Thymus (tissue), 14 donors: ENCODE measurements around the gene SUPT6H. TPM values are rescaled to one million over a fixed set of nuclear protein-coding genes. Genes with fewer than 3 reads are reported as not detected.

Experiments
- DNase-seq, 9 donors: peaks; one replicate each; pipeline ENCODE4 v3.0.0-alpha.2; 2013; ENCODE audit warnings: low spot score in 9 of 9, low read depth in 6 of 9, missing footprints in 1 of 9
- H3K27ac ChIP-seq, 2 donors: one replicate each; pipeline ENCODE4 v1.5.1; 2013; ENCODE audit warnings: control low read depth in 1 of 2, low read depth in 1 of 2, low read length in 1 of 2, mild to moderate bottlenecking in 1 of 2, moderate library complexity in 1 of 2
- H3K27me3 ChIP-seq, 2 donors: one replicate each; pipeline ENCODE4 v1.5.1; 2013; ENCODE audit warnings: low read length in 1 of 2; ENCODE audit not compliant: control insufficient read depth in 2 of 2, insufficient read depth in 1 of 2
- H3K36me3 ChIP-seq, 2 donors: one replicate each; pipeline ENCODE4 v1.5.1; 2013; ENCODE audit warnings: low read length in 1 of 2, mild to moderate bottlenecking in 1 of 2, moderate library complexity in 1 of 2; ENCODE audit not compliant: control insufficient read depth in 2 of 2, insufficient read depth in 2 of 2
- H3K4me1 ChIP-seq, 2 donors: one replicate each; pipeline ENCODE4 v1.5.1; 2013; ENCODE audit warnings: low read length in 2 of 2; ENCODE audit not compliant: control insufficient read depth in 2 of 2, insufficient read depth in 2 of 2
- H3K4me3 ChIP-seq, 2 donors: one replicate each; pipeline ENCODE4 v1.5.1; 2013; ENCODE audit warnings: low read length in 2 of 2, control low read depth in 1 of 2, mild to moderate bottlenecking in 1 of 2
- H3K9me3 ChIP-seq, 2 donors: one replicate each; pipeline ENCODE4 v1.5.1; 2013; ENCODE audit warnings: low read length in 1 of 2, mild to moderate bottlenecking in 1 of 2; ENCODE audit not compliant: control insufficient read depth in 2 of 2, insufficient read depth in 1 of 2
- WGBS: extraction: QIAGEN DNeasy Blood & Tissue Kit; methylation state at CpG from one replicate; pipeline ENCODE4 v1.1.7; 2013; 5-methylcytosine and 5-hydroxymethylcytosine counted together
- long read RNA-seq, 10 donors: transcript quantifications; one replicate each; lab custom pipeline, GENCODE V29; 2026
- polyA plus RNA-seq: library from polyadenylated mRNA; stranded (reverse); fragments of 200-250 nt; gene quantifications from one replicate; pipeline ENCODE4 v1.2.3, GENCODE V29; 2013
- total RNA-seq: library from RNA; stranded (reverse); fragments of 120-200 nt; gene quantifications from one replicate; pipeline ENCODE4 v1.2.4, GENCODE V29; 2013
- donor health status: healthy.

The SUPT6H gene
- 21.2 TPM for total RNA-seq
- 27.0 TPM for polyA plus RNA-seq
- long read RNA-seq, donor 1, result 0 reads
- long read RNA-seq, donor 2, result 0 reads
- long read RNA-seq, donor 3, full-length matches to known transcripts, result 3 of 3 reads
- long read RNA-seq, donor 3, partial matches to known transcripts, result 0 of 3 reads
- long read RNA-seq, donor 3, other reads (novel, unspliced or antisense), result 0 of 3 reads
- long read RNA-seq, donor 4, partial matches to known transcripts, result 5 of 5 reads
- long read RNA-seq, donor 4, other reads (novel, unspliced or antisense), result 0 of 5 reads
- long read RNA-seq, donor 5, full-length matches to known transcripts, result 3 of 16 reads
- long read RNA-seq, donor 5, partial matches to known transcripts, result 13 of 16 reads
- long read RNA-seq, donor 5, other reads (novel, unspliced or antisense), result 0 of 16 reads
- long read RNA-seq, donor 6, full-length matches to known transcripts, result 1 of 1 reads
- long read RNA-seq, donor 6, partial matches to known transcripts, result 0 of 1 reads
- long read RNA-seq, donor 6, other reads (novel, unspliced or antisense), result 0 of 1 reads
- long read RNA-seq, donor 7, full-length matches to known transcripts, result 2 of 21 reads
- long read RNA-seq, donor 7, partial matches to known transcripts, result 19 of 21 reads
- long read RNA-seq, donor 7, other reads (novel, unspliced or antisense), result 0 of 21 reads
- long read RNA-seq, donor 8, full-length matches to known transcripts, result 1 of 1 reads
- long read RNA-seq, donor 8, partial matches to known transcripts, result 0 of 1 reads
- long read RNA-seq, donor 8, other reads (novel, unspliced or antisense), result 0 of 1 reads
- long read RNA-seq, donor 9, result 0 reads
- long read RNA-seq, donor 10, partial matches to known transcripts, result 6 of 6 reads
- long read RNA-seq, donor 10, other reads (novel, unspliced or antisense), result 0 of 6 reads

DNA sequence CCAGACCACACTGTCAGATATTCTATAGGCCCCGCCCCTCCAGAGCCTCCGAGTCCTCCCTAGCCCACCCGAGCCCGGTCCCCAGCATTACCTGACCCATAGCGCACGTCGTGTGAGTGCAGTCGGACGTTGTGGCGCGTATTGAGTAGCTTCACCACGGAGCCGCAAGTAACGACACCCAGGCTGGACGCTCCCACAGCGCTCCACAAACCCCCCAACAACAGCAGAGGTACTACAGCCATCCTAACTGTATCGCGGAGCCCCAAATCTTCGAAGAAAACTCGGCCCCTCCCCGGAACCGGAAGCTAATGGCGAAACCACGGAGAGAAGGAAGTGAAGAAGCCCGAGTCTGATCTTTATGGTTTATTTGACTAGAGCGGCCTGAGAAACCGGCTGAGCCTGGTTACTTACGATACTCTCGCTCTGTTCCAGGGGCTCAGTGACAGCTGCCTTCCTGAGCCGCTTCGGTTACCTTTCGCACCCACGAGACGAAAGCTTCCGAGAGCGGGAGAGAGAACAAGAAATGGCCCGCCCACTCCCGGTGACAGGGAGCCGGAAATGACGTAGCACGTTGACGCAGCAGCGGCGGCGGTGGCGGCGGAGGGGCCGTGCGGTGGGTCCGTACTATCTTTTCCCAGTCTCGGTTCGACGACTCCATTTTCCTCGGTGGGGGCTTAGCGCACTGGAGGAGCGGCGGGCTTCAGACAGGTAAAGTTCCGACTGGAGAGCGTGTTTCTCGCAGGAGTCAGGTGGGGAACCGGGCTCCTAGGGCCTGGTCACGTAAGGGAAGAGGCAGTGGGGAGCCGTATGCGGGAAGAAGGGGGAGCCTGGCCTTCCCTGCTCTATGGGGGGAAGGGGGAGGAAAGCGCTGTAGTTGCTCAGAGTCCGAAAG, at the start of gene SUPT6H, which contains the start of gene SDF2:
Gene SUPT6H, plus strand, starts transcription at position 571 of the 892 bp plus-strand sequence. CDS start 11,197 bp downstream, outside the sequence.
Gene SDF2, minus strand, starts transcription at position 272 of the 892 bp plus-strand sequence. Its CDS starts 30 bp downstream, at position 242.
- H3K4me3 ChIP-seq, result peak within 1 kb of the TSS; percentile 61 to 95
- WGBS, result under 1% methylated on average over 66 of the region's 66 CpGs
- no peaks in the 10 kb centered on the region for H3K27me3 ChIP-seq
- peaks cover 0 to 13% of the 10 kb centered on the region in 2 donors for H3K9me3 ChIP-seq
- H3K27ac ChIP-seq, result peak within 1 kb of the TSS; percentile 94 to 97
- H3K4me1 ChIP-seq, result peaks cover 3 to 11% of the 10 kb centered on the region in 2 donors
- DNase-seq, result peak; percentile 82 to 97 (median 93)
- peaks cover 16 to 31% of the 10 kb centered on the region in 2 donors for H3K36me3 ChIP-seq

DNA sequence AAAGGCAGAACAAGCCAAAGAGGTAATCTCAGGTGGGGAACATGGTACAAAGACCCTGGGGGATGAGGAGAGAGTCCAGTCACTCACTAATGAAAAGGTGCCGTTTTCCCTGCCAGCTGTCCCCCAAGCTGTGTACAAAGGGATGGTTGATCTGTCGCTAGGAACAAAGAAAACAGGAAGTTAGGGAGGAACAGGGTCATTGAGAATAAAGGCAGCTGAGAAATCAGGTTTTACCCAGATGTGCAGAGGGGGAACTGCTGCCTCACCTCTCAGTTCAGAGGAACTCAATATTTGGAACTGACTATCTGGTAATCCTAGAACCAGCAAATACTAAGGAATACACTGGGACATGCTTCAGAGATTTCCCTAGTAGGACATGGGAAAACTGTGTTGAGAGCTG, 49.5 kb upstream of the SUPT6H start:
- H3K4me3 ChIP-seq, result no peak overlapping the region
- H3K27me3 ChIP-seq, result no peaks in the 10 kb centered on the region
- H3K27ac ChIP-seq, result no peak overlapping the region
- peaks cover 0 to 5% of the 10 kb centered on the region in 2 donors for H3K4me1 ChIP-seq
- no peaks in the 10 kb centered on the region for H3K9me3 ChIP-seq
- 31% methylated on average over 2 of the region's 2 CpGs for WGBS
- DNase-seq, result no peak
- peaks cover 36 to 69% of the 10 kb centered on the region in 2 donors for H3K36me3 ChIP-seq

DNA sequence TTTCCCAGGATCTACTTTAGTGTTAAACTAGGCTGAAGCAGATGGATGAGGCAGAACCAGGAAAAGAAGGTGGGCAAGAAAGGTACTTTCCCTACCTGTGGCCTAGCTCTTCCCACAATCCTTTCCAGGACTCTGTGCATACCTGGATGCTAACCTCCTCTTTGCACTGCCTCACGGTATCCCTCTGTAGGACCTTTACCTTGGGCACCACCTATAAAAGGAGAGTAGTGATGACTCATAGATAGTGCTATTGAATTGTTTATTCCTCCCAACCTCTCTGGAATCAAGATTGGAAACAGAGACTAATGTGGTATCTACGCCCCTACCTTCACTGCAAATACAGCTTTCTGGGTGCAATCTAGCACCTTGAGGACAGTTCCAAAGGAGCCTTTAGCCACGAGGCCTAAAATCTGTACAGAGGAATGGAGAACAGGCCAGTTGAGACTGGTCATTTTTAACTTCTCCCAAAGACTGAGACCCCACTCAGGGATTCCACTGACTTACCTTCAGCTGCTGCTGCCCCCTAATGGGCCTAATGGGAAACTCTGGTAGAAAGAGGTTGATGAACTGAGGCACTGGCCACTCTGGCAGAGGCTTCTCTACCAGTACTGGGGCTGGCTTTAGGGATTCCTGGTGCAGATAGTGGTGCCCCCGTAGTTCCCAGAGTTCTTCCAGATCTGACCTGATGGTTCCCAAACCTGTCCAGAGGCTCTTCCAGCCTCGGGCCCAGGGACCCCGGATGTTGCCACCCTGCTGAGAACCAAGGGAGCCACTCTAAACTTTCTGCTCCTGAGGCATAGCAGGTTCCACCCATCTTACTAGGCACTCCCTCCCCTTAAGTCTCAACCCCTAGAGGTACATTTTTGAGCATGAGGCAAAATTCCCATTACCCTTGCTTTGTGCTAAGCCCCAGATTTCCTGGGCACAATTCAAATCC, 48.8 kb upstream of the SUPT6H start:
- peaks cover 43 to 76% of the 10 kb centered on the region in 2 donors for H3K36me3 ChIP-seq
- no peaks in the 10 kb centered on the region for H3K9me3 ChIP-seq
- H3K27me3 ChIP-seq, result no peaks in the 10 kb centered on the region
- H3K4me1 ChIP-seq, result peaks cover 0 to 5% of the 10 kb centered on the region in 2 donors
- DNase-seq, result peak in 6 of 9 donors; percentile 11 to 54 (median 22)
- no peak overlapping the region for H3K27ac ChIP-seq
- H3K4me3 ChIP-seq, result no peak overlapping the region
- WGBS, result 93% methylated on average over 6 of the region's 6 CpGs

DNA sequence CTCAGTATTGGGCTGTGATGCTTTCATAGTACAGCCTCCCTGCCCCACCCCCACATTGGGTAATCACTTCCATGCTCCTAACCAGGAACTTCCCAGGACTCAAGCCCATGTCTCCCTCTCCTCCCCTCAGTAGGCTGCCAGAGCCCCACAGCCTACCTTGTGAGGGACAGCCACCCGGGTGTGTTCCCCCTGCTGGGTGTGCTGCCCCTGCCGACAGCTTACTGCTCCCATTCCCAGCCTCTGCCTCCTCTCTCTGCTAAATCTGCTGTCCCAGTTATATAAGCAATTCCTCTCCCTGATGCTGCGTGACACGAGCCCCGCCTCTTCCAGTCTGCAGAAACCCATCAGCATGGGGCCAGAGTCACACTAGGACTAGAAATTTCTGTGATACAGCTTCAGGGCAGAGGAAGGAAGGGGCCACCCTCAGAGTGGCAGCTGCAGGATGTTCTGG, 48.0 kb upstream of the SUPT6H start, which contains the start of gene RSKR:
Gene RSKR, minus strand, starts transcription at position 255 of the 451 bp plus-strand sequence. Its CDS starts 24 bp downstream, at position 231.
- H3K4me3 ChIP-seq, result no peak within 1 kb of the TSS
- DNase-seq, result no peak
- 80% methylated on average over 5 of the region's 5 CpGs for whole genome bisulfite sequencing
- H3K27ac ChIP-seq, result no peak within 1 kb of the TSS
- H3K36me3 ChIP-seq, result peaks cover 50 to 83% of the 10 kb centered on the region in 2 donors
- H3K27me3 ChIP-seq, result no peaks in the 10 kb centered on the region
- H3K9me3 ChIP-seq, result no peaks in the 10 kb centered on the region
- peaks cover 0 to 5% of the 10 kb centered on the region in 2 donors for H3K4me1 ChIP-seq

DNA sequence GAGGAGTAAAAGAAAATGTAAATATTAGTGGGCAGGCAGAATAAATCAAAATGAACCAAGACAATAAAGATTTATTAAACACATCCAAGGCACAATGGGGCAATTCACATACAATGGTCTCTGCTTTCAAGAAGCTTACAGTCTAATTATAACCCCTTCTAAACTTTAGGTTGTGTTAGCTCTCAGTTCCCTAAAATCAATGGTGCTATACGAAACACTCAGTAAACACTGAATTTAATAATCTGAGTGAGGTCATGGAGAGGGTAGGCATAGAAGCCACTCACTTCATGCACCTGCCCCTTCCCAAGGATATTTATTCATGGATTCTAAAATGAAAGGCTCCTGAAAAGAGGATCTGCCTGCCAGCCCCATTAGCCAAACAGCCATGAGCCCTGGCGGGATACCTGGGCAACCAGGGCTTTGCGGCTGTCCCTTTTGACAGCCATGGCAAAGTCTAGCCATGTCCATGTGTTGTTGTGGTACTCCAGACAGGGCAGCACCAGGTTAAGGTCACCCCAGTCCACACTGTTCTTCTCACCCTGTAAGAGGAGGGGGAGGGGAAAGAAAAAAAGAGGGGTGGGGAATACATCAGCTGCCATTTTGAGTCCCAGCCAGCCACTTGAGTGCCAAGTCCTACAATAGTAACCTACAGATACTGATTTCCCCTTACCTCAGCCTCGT, 46.6 kb upstream of the SUPT6H start:
- no peaks in the 10 kb centered on the region for H3K27me3 ChIP-seq
- no peak overlapping the region for H3K4me3 ChIP-seq
- no peak for DNase-seq
- H3K4me1 ChIP-seq, result peaks cover 0 to 5% of the 10 kb centered on the region in 2 donors
- H3K9me3 ChIP-seq, result no peaks in the 10 kb centered on the region
- peaks cover 63 to 93% of the 10 kb centered on the region in 2 donors for H3K36me3 ChIP-seq
- no peak overlapping the region for H3K27ac ChIP-seq
- 96% methylated on average over 4 of the region's 4 CpGs for WGBS

DNA sequence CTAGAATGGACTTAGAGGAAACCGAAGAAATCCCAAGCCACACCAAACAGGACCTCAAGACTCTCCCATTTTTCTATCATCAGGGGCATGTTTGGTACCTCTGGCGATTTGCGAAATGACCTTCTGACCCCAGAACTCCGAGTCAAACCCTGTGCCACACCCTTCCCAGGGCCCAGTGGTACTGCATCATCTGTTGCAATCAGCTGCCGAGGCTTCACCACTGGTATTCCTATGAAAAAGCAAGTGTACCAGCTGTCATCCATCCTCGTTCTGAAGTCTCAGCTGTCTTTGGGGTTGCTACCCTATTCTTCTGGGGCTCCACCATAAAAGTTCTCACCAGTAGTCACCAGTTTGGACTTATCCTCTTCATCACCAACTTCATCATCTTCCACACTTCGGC, 45.7 kb upstream of the SUPT6H start:
- peaks cover 72 to 94% of the 10 kb centered on the region in 2 donors for H3K36me3 ChIP-seq
- no peaks in the 10 kb centered on the region for H3K27me3 ChIP-seq
- WGBS, result 96% methylated on average over 7 of the region's 7 CpGs
- no peaks in the 10 kb centered on the region for H3K9me3 ChIP-seq
- peaks cover 0 to 5% of the 10 kb centered on the region in 2 donors for H3K4me1 ChIP-seq
- no peak overlapping the region for H3K27ac ChIP-seq
- H3K4me3 ChIP-seq, result no peak overlapping the region
- DNase-seq, result no peak

DNA sequence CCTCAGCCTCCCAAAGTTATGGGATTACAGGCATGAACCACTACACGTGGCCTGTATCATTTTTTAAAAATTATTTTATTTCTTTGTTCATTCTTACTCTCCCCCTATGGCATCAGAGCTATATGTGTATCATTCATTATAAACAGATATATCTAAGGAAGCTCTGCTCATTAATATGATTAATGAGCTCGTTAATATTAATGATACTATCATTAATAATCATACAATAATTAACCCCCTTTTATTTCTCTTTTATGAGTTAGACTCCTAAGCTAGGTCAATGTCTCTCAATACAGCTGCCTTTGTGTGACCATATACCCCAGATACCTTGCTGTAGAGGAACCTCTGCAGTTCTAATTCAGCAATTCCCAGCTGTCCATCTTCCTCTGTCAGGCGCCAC, 43.5 kb upstream of the SUPT6H start:
- H3K9me3 ChIP-seq, result no peaks in the 10 kb centered on the region
- 97% methylated on average over 3 of the region's 3 CpGs for WGBS
- H3K27ac ChIP-seq, result no peak overlapping the region
- H3K4me1 ChIP-seq, result no peaks in the 10 kb centered on the region
- H3K27me3 ChIP-seq, result no peaks in the 10 kb centered on the region
- no peak for DNase-seq
- H3K36me3 ChIP-seq, result peaks cover 84 to 97% of the 10 kb centered on the region in 2 donors
- no peak overlapping the region for H3K4me3 ChIP-seq
